Measurements from ENCODE around the gene ADAMTS20. TPM values are rescaled to one million over a fixed set of nuclear protein-coding genes. Genes with fewer than 3 reads are reported as not detected.

The ADAMTS20 gene
- polyA plus RNA-seq, 1 donor (not counting 4 experiments of a cell fraction or from before 2014, with no cell fraction given), result not detected

- Histone ChIP-seq H3K27ac (ENCODE audit: control insufficient read depth, insufficient read depth, low read length) (no peak overlapping the region), H2AFZ (ENCODE audit: control insufficient read depth, low read length) (no peak overlapping the region), H3K36me3 (ENCODE audit: control insufficient read depth in 2 of 2, extremely low read depth in 1 of 2, insufficient read depth in 2 of 2, low read length in 2 of 2) (no peaks in the 10 kb centered on the region), H3K4me2 (ENCODE audit: control insufficient read depth, extremely low read depth, insufficient read depth, low read depth, low read length) (no peak overlapping the region), H4K20me1 (ENCODE audit: control insufficient read depth, extremely low read depth, insufficient read depth, low read length) (no peaks in the 10 kb centered on the region), H3K9me1 (ENCODE audit: control insufficient read depth, extremely low read depth, insufficient read depth, low read length) (no peaks in the 10 kb centered on the region), H3K9me3 (ENCODE audit: control insufficient read depth, low read depth, low read length) (no peaks in the 10 kb centered on the region), H3K4me1 (ENCODE audit: control insufficient read depth, extremely low read depth, insufficient read depth, low read length) (no peaks in the 10 kb centered on the region), H3K27me3 (ENCODE audit: control insufficient read depth, extremely low read depth, insufficient read depth, low read length) (no peaks in the 10 kb centered on the region), H3K4me3 (ENCODE audit: control insufficient read depth in 2 of 3, extremely low read depth in 1 of 3, insufficient read depth in 2 of 3, low read depth in 1 of 3, low read length in 3 of 3) (no peak overlapping the region), H3K79me2 (ENCODE audit: control insufficient read depth, insufficient read depth, low read length) (no peaks in the 10 kb centered on the region), H3K9ac (ENCODE audit: control insufficient read depth, extremely low read depth, insufficient read depth, low read length) (no peak overlapping the region)
- DNase-seq (ENCODE audit: low read depth, low spot score) (no peak), FAIRE-seq (no peak)
- TF ChIP-seq CTCF (optimal IDR thresholded peaks at IDR 0.05 in 1 of 3, IDR thresholded peaks at IDR 0.05 in 1 of 3, conservative IDR thresholded peaks at IDR 0.05 in 1 of 3; ENCODE audit: extremely low read depth in 1 of 3, insufficient read depth in 2 of 3, low read length in 3 of 3) (peak in 2 of 3 experiments; percentile 32 to 43), EZH2 (IDR thresholded peaks at IDR 0.05; ENCODE audit: low read length) (no peak)
- dilution Hi-C loops (cut with MboI; ENCODE audit: extremely low pct_ligation_motif_present, low sequenced_read_pairs), result no loop called here
Measured at GRCh38 chr12:43501703-43502102, 50.3 kb downstream of the ADAMTS20 start.

- Histone ChIP-seq H4K20me1 (ENCODE audit: control insufficient read depth, extremely low read depth, insufficient read depth, low read length) (no peaks in the 10 kb centered on the region), H3K9me1 (ENCODE audit: control insufficient read depth, extremely low read depth, insufficient read depth, low read length) (no peaks in the 10 kb centered on the region), H3K9ac (ENCODE audit: control insufficient read depth, extremely low read depth, insufficient read depth, low read length) (no peak overlapping the region), H3K4me3 (ENCODE audit: control insufficient read depth in 2 of 3, extremely low read depth in 1 of 3, insufficient read depth in 2 of 3, low read depth in 1 of 3, low read length in 3 of 3) (no peak overlapping the region), H3K4me1 (ENCODE audit: control insufficient read depth, extremely low read depth, insufficient read depth, low read length) (no peaks in the 10 kb centered on the region), H3K4me2 (ENCODE audit: control insufficient read depth, extremely low read depth, insufficient read depth, low read depth, low read length) (no peak overlapping the region), H3K27me3 (ENCODE audit: control insufficient read depth, extremely low read depth, insufficient read depth, low read length) (no peaks in the 10 kb centered on the region), H2AFZ (ENCODE audit: control insufficient read depth, low read length) (no peak overlapping the region), H3K79me2 (ENCODE audit: control insufficient read depth, insufficient read depth, low read length) (no peaks in the 10 kb centered on the region), H3K27ac (ENCODE audit: control insufficient read depth, insufficient read depth, low read length) (no peak overlapping the region), H3K9me3 (ENCODE audit: control insufficient read depth, low read depth, low read length) (no peaks in the 10 kb centered on the region), H3K36me3 (ENCODE audit: control insufficient read depth in 2 of 2, extremely low read depth in 1 of 2, insufficient read depth in 2 of 2, low read length in 2 of 2) (no peaks in the 10 kb centered on the region)
- TF ChIP-seq CTCF (optimal IDR thresholded peaks at IDR 0.05 in 1 of 3, IDR thresholded peaks at IDR 0.05 in 1 of 3, conservative IDR thresholded peaks at IDR 0.05 in 1 of 3; ENCODE audit: extremely low read depth in 1 of 3, insufficient read depth in 2 of 3, low read length in 3 of 3) (no peak), EZH2 (IDR thresholded peaks at IDR 0.05; ENCODE audit: low read length) (no peak)
- dilution Hi-C loops (cut with MboI; ENCODE audit: extremely low pct_ligation_motif_present, low sequenced_read_pairs), result no loop called here
- FAIRE-seq (no peak), DNase-seq (ENCODE audit: low read depth, low spot score) (no peak)
Measured at GRCh38 chr12:43493261-43493797, 58.7 kb downstream of the ADAMTS20 start.

Measured in keratinocyte (primary cell).